Activated gamma-delta T cell (primary cell): ENCODE measurements around the gene SLC34A3.
"Not testable (repeated sequence)": the region's sequence is repeated elsewhere in the genome, so short reads cannot be mapped to it uniquely, and the experiment has no call there.

Experiments used
- DNase-seq: peaks from one replicate; lab custom pipeline; 2025; lab: John Stamatoyannopoulos, UW

The SLC34A3 gene

DNA sequence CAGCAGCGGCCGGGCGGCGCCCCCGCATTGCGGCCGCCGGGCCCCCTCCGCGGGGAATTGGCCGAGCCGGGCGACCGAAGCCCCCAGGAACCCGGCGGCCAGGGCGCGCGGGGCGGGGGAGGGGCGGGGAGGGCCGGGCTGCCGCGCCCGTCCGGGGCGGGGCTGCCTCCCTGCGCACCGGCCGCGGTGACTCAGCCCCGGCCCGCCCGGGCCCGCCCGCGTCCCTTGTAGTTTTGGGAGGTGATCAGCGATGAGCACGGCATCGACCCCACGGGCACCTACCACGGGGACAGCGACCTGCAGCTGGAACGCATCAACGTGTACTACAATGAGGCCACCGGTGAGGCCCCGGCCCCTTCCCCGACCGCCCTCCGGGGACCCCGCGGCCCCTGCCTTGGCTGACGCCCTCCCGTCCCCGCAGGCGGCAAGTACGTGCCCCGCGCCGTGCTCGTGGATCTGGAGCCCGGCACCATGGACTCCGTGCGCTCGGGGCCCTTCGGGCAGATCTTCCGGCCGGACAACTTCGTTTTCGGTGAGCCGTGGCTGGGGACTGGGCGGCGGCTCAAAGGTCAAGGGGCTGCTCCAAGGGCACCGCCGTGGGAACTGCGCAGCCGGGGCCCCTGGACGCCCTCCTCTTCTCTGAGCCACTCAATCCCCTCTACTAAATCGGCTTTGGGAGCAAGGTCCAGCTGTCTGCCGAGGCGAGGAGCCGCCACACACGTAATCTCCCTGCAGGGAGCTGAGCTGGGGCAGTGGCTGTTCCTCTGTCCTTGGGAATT is 11.0 kb downstream of the SLC34A3 start:
- peak; percentile 66 for DNase-seq

DNA sequence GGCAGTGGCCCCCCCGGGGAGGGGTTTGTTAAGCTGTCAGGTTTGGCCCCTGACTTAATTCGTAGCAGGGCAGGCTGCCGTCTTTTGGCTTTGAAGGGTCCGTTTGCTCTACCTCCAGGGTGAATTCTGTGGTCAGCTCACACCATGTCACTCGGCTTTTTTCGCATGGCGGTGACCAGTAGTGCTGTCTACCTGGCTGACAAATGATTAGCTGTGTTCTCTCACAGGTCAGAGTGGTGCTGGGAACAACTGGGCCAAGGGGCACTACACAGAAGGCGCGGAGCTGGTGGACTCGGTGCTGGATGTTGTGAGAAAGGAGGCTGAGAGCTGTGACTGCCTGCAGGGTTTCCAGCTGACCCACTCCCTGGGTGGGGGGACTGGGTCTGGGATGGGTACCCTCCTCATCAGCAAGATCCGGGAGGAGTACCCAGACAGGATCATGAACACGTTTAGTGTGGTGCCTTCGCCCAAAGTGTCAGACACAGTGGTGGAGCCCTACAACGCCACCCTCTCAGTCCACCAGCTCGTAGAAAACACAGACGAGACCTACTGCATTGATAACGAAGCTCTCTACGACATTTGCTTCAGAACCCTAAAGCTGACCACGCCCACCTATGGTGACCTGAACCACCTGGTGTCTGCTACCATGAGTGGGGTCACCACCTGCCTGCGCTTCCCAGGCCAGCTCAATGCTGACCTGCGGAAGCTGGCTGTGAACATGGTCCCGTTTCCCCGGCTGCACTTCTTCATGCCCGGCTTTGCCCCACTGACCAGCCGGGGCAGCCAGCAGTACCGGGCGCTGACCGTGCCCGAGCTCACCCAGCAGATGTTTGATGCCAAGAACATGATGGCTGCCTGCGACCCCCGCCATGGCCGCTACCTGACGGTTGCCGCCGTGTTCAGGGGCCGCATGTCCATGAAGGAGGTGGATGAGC is 11.8 kb downstream of the SLC34A3 start:
- no peak for DNase-seq

DNA sequence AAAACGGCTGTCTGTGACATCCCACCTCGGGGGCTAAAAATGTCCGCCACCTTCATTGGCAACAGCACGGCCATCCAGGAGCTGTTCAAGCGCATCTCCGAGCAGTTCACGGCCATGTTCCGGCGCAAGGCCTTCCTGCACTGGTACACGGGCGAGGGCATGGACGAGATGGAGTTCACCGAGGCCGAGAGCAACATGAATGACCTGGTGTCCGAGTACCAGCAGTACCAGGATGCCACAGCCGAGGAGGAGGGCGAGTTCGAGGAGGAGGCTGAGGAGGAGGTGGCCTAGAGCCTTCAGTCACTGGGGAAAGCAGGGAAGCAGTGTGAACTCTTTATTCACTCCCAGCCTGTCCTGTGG is 12.5 kb downstream of the SLC34A3 start:
- not testable (repeated sequence) for DNase-seq

DNA sequence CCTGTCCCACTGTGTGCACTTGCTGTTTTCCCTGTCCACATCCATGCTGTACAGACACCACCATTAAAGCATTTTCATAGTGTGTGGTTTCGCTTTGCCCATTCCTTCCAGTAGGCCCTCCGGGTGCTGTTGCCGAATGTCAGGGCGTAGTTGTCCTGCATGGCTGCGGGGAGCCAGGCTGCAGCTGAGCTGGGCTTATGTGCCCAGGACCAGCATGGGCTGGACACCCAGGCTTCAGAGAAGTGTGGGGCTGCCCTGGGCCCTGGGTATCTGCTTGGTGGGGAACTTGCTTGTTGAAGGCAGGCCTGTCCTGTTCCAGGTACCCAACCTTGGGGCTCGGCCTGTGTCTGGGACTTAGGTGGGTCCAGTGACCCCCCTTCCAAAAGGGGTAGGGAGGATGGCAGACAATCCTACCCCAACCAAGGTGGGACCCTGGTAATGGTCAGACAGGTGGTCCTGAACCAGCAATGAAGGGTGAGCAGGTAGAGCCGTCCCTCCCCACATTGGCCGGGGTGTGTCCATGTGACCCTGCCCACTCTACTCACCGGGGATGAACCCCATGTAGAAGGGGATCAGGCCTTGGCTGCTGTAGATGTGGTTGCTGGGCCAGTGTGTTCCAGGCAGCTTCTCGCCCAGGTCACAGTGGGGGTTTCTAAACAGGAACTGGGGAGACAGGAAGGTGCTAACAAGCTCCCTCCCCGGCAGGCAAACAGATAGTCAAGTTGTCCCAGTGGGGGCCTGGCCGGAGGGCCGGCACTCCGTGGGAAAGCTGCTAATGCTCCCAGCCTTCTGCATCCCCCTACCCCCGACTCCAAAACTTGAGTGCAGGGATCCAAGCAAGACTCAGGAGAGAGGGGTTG is 13.2 kb downstream of the SLC34A3 start:
- no peak for DNase-seq

DNA sequence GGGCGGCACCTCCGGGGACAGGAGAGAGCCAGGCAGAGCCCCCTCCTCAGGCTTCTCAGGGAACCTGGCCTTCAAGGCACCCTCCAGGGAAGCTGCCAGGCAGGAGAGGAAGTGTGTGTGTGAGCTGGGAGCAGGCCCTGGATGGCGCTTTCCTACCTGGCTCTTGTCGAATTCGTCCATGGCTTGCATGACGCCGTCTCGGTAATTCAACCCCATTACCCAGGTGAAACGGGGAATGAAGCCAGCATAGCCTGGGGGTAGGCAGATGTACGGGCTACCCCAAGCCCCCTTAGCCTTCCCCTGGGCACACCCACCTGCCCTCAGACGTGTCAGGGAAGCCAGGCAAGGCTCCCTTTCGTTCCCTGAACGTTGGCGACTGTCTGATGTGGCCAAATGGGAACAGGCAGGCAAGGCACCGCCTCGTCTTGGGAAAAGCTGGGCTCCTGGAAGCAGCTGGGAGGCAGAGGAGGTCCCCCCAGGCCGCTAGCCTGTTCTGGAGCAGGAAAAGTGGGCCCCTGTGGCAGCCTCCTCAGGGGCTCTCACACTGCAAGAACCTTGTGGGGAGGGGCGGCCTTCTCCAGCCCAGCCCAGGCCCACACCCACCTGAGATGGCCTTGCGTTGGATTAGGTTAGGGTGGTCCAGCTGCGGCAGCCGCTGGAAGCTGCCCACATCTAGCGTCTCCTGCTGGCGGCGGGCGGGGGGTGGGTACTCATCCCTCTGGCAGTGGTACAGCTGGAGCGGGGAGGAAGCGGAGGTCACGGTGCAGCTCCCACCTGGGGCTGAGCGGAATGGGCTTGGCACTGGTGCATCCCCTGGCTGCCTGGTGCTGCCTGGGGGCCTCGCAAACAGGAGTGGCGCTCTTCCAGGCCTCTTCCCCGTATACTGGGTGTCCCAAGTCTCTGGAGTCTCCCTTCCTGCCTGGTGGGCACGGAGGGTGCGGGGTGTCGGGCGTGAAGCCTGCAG is 14.1 kb downstream of the SLC34A3 start:
- DNase-seq: no peak

DNA sequence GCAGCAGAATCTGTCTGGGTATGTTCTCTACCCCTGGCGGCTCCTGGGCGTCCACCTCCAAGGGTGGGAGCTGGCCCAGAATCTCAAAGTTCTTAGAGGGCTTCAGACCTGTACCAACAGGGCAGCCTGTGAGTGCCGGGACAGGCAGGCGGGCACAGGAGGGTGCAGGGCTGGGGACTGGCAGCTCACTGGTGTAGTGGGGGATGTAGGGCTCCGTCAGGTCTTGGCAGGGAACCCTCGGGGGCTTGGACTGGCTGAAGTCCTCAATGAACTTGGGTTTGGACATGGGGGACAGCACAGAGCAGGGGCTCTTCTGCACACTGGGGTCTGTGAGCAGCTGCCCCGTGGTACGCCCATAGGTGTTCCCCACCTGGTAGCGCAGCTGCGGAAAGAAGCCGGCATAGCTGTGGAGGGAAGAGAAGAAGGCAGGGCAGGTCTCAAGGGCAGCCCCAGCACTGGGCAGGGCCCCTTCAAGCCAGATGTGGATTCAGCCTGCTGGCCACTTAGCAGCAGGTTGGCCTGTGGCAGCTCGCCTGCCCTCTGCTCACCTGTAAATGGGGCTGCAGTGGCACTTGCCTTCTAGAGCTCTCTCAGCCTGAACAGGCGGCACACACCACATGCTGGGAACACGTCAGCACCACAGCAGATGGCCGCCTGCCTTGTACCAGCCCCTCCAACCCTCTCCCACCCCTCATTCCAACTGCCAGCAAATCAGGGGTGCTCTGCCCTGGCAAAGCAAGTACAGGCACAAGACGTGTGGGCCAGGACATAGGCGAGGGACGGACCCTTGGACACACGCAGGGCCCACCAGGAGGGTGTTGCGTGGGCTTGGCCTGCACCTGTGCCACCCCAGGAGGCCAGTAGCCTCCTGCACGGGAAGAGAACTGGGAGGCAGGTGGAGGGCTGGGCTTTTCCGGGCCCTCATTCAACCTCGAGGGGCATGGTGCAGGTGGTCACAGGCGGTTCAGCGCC is 15.0 kb downstream of the SLC34A3 start:
- DNase-seq: no peak

DNA sequence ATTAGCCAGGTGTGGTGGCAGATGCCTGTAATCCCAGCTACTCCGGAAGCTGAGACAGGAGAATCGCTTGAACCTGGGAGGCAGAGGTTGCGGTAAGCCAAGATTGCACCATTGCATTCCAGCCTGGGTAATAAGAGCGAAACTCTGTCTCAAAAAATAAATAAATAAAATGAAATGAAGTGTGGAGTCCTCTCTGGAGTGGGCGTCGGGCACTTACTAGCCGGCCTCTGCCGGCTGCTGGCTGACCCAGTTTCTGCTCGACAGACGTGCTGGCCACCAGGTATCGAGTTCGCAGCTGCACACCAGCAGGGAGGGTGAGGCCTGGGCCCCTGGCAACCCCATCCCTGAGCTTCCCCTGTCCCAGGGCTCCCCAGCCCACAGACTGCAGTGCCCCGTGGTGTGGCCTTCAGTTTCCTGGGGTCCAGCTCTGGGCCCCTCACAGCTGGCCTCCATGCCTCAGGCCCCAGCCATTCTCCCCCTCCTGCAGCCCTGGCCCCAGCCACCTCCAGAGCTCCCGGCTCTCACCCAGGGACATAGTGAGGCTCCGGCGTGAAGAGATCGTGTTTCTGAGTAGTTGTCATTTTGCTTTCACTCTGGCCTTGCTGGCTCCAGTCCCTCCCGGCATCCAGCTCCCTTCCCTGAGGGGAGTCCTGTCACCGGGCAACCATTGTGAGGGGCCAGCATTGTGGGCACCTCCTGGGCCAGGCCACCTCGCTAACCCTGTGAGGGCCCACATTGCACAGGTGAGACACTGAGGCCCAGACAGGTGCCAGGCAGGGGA is 16.6 kb downstream of the SLC34A3 start:
- no peak for DNase-seq

DNA sequence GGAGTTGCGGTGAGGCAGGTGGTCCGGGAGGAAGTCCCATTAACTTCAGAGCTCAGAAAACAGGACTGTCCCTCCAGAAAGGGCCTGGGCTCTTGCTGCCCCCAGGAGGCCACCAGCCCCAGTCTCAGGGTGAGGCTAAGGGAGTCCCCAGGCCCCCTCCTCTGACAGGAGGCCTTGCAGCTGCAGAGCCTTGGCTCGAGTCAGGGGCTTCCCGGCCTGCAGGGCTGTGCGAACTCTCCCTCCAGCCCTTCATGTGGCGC is 17.1 kb downstream of the SLC34A3 start:
- no peak for DNase-seq

DNA sequence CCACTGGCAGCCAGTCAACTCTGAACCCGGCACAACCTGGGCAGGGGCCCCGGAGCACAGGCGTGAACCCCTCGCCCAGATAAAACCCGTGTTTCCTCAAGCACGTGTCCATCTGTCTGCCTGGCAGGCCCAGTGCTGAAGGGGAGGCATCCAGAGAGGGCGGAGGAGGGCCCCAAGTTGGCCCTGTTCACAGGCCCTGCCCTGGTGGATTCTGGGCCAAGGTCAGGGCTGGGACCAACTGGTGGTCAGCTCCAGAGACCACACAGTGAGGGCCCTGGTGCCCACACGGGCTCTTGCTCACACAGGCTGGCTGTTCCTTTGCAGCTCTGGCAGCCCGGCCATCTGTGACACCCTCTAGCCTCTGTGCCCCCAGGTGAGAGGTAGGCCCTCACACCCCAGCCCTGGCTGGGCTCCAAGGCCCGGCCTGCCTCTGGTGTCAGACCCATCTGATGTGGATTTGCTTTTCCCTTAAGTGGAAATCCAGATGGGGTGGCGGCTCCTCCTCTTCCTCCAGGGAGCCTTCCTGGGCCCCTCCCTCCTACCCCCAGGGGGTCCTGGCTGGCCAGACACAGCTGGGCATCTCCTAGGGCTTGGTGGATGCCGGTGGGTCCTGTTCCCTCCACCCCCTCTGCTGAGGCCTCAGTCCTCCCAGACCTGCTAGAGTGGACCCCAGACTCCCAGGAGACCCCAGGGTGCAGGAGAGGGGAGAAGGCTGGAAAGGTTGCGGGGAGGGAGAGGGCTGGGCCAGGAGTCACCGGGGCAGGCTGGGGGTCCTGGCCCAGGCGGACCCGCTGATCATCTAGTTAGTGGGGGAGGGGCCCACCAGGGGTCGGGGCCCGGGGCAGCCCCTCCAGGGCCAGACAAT is 19.9 kb downstream of the SLC34A3 start:
- no peak for DNase-seq

DNA sequence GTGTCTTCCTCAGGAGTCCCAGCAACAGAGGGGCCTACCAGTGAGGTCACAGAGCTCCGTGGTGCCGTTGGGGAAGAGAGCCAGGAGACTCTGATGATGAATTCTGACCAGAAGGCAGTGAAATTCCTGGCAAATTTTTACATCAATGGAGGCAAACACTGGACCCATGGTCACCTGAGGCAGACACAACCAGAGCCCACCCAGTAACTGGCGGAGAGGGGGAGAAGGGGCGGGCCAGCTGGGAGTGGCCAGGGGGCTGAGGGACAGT is 20.4 kb downstream of the SLC34A3 start, which contains the start of gene STPG3:
TSS of gene STPG3 (plus strand) at position 93 of the 268 bp plus-strand sequence. CDS start at position 94, 1 bp downstream.
- DNase-seq: no peak

DNA sequence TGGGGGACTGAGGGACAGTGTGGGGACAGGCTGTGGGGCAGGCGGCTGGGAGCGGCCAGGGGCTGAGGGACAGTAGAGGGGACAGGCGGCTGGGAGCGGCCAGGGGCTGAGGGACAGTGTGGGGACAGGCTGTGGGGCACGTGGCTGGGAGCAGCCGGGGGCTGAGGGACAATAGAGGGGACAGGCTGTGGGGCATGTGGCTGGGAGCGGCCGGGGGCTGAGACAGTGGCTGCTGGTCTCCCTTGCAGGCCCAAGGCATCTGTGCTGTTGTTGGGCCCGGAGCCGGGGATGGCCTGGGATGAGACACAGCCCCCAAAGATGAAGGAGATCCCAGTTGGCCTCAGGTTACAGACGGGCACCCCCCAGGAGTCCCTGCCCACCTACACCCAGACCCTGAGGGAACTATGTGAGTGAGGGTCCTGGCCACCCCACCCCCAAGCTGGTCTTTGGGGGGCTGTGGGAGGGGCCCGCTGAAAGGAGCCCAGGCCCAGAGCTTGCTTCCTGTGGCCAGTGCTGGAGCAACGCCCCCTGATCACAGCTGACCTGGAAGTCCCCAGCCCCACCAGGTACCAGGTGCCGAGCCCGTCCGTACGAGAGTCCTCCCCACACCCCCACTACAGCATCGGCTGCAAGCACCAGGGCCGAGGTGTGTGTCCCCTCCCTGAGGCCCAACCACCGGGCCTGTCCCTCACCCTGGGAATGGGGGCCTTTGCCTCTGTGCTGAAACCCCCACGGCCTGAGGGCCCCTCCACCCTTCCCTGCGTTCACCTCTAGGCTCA is 21.0 kb downstream of the SLC34A3 start:
- DNase-seq: no peak

DNA sequence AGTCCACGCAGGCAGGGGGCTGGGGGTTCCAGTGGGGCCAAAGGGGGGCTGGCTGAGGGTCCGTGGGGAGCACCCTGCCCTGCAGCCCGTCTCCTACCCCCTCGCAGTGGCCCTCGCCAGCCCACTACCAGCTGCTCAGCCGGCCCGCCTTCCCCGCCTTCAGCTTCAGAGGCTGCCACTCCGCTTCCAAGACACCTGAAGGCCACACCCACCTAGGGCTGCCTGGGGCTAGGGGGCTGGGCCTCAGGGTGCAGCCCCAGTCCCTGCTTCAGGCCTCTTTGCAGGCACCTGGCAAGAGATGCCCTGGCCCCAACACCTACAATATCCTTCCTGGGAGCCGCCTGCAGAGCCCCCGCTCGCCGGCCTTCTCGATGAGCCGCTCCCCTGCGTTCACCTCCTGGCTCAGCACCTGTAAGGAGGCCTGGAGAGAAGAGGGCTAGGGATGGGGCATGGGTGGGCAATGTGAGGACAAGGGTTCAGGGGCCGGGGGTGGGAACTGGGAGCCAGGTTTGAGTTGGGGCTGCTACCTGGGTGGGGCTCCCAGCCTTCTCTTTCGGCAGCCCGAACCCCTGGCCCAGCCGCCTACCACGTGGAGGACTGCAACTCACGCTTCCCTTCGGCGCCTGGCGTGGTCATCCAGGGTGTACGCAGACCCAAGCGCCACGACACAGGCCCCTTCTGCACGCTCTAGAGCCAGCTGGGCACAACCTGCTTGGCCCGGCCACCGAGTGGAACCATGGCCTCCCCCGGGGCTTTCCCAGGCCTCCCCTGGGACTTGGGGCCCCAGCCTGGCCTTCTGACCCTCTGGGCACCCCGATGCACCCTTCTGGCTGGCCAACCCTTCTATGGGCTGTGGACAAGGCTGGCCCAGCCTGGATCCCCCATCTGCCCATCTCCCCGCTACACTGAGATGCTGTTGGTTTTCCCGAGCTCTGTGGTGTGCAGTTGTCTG is 22.1 kb downstream of the SLC34A3 start:
- DNase-seq: no peak

DNA sequence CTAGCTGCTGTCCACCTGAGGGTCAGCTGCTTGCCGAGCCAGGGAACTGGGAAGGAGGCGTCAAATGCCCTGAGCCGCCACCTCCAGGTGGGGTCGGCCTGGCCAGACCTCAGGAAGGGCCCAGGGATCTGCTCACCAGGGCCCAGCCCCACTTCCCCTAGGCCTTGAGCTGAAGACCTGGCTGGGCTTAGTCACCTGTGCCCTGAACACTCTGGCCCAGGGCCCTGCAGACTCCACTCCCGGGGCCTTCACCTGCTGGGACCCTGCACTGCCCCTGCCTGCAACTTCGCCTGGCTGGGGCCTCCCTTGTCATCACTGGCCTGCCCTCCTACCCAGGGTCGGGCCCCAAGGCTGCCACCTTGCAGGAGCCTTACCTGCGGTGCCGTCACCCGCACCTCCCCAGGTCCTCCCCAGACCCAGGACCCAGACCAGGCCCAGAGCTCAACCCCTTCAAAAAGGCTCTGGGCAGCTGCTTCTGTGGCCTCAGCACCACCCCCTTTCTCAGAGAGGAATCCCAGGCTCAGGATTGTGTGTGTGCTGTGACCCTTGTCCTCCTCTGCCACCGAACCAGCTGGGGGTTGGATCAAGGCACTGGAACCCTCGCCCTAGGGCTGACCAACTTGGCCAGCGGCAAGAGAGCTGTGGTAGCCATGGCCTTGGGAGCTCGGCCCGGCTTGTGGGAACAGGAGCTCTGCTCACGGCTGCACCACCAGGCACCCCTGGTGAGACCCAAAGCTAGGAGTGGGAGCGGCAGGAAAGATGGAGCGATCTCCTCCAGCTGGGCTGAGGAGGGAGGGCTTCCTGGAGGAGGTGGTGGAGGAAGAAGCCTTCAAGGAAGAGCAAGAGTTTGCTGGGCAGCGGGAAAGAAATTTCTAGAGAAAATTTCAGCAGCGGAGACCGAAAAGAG is 23.3 kb downstream of the SLC34A3 start:
- DNase-seq: no peak

DNA sequence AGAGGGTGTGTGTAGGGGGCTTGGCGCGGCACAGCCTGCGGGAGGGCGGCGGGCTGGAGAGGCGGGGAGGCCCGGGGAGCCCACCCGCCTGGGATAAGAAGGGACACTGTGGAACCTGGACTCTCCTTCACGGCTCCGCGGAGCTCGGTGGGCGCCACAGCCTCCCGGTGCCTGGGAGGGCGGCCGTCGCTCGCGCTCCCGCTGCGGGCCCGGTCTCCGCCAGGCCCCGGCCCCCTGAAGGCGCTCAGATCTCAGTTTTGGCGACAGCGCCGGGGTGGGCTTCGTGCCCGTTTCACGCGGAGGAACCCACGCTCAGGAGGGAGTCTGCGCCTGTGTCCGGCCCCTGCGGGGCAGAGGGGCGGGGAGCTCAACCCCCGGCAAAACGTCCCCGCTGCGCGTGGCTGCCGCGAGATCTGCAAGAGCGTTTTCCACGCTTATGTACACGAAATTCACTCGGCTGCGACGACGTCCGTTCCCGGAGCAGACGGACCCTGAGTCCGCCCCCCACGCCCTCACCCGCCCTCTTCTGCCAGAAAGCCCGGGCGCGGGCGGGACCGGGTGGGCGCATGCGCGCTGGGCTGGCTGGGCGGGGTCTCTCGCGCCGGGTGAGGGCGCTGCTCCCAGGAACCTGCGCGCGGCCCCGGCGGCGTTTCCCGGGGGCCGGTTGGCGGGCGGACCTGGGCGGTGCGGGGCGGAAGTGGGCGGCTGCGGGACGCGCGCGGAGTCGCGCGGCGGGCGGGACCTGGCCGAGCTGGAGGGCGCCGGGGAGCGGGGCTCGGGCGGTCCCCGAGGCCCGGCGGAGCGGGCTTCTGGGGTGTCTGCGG is 24.1 kb downstream of the SLC34A3 start, which contains the start of gene NELFB:
TSS of gene NELFB (plus strand) at position 704 of the 824 bp plus-strand sequence.
- peak; percentile 96 for DNase-seq
